OCI-LY3 (cell line): ENCODE measurements around the gene CDC42BPA.

Experiments
- EZH2phosphoT487 ChIP-seq: fragments of 200-600 bp; shearing (Covaris generic); IDR thresholded peaks from 2 replicates; pipeline ENCODE4 v1.6.1; 2018; ENCODE audit warnings: antibody characterized with exemption, mixed run types, low read depth
- TF ChIP-seq, protein P1 (sequence below): fragments of 200-600, 300-600 bp; sonication (generic); IDR thresholded peaks from 2 replicates; pipeline ENCODE4 v1.5.1; 2014; ENCODE audit warnings: antibody characterized with exemption, low read length, low read depth

DNA sequence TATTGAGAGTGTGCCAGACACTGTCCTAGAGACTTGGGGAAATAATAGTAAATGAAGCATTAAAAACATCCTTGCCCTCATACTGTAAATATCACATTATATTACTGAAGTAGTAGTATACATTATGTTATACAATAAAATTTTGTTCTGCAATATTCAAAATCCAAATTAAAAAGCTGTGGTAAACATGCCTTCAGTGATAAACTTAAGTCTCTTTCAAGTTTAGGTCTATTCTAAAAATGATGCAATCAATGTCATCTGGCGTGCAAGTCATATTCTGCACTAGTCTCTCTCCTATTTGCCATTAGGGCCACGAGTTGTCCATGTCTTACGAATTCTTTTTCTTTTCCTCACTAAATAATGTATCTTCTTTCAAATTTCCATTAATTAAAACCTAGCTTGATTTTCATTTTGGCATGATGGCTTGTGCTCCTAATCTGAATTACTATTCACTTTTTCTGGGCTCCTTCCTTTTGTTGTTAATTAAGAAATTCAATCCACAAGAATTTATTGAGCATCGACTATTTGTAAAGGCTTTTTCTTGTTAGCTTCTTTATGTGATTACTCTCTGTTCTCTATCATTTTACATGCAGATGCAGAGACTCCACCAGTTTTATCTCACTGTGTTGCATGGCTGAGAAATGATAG lies 247.5 kb downstream of the CDC42BPA start:
- TF ChIP-seq, protein P1, sequence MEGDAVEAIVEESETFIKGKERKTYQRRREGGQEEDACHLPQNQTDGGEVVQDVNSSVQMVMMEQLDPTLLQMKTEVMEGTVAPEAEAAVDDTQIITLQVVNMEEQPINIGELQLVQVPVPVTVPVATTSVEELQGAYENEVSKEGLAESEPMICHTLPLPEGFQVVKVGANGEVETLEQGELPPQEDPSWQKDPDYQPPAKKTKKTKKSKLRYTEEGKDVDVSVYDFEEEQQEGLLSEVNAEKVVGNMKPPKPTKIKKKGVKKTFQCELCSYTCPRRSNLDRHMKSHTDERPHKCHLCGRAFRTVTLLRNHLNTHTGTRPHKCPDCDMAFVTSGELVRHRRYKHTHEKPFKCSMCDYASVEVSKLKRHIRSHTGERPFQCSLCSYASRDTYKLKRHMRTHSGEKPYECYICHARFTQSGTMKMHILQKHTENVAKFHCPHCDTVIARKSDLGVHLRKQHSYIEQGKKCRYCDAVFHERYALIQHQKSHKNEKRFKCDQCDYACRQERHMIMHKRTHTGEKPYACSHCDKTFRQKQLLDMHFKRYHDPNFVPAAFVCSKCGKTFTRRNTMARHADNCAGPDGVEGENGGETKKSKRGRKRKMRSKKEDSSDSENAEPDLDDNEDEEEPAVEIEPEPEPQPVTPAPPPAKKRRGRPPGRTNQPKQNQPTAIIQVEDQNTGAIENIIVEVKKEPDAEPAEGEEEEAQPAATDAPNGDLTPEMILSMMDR: no peak
- no peak for TF ChIP-seq EZH2phosphoT487
